HPDE6-E6E7 (cell line): ENCODE data around the gene MBD5.
A peak's percentile ranks its signal among the peaks of the same experiment; 100 is the strongest.

Source experiments
- DNase-seq: peaks from one replicate; pipeline ENCODE4 v3.0.0; 2011; ENCODE audit warnings: missing footprints; ENCODE audit errors: extremely low spot score

Gene MBD5

GRCh38 chr2:148218326-148219075 is 197.6 kb downstream of the MBD5 start:
- DNase-seq, result no peak

DNA sequence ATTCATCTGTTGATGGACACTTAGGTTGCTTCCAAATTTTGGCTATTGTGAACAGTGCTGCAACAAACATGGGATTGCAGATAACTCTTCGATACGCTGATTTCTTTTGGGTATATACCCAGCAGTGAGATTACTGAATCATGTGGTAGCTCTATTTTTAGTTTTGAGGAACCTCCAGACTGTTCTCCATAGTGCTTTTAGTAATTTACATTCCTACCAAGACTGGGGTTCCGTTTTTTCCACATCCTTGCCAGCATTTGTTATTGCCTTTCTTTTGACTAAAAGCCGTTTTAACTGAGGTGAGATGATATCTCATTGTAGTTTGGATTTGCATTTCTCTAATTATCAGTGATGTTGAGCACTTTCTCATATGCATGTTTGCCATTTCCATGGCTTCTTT is 200.3 kb downstream of the MBD5 start:
- DNase-seq, result no peak

- no peak for DNase-seq
These were observed 201.0 kb downstream of the MBD5 start for GRCh38 chr2:148221926-148222325.

DNA sequence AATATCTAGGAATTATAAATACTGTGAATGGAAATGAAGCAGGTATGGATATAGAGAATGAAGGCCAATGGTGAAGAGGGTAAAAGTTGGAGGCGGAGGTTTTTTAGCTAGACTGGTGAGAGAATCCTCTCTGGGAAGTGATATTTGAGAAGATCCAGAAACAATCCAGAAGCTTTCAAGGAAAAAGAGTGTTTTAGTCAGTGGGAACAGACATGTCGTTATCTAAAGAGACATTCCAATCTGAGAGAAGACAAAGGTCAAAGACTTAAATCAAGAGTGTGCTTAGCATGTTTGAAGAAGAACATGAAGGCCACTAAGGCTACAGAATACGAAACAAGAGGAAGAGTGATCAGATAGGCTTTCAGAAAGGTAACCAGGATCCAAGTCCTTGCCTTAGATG is 211.0 kb downstream of the MBD5 start:
- DNase-seq, result no peak

DNA sequence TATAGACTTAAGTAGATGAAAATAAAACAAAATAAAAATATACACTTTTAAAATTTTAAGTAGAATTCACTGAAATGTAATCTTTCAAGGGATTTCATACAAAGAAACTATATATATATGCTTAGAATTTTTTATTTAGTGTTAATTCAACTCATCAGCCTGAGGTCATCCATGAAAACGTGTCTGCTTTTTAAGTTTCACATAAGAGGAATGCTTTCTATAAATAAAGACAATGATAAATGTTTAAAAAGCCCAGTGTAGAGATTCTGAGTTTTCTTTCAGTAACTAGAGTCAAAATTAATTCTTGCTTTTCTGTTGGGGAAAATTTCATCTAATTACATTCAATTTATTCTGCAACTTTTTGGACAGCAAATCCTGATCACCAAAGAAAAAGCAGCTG is 213.3 kb downstream of the MBD5 start:
- no peak for DNase-seq

GRCh38 chr2:148237911-148238310 is 217.0 kb downstream of the MBD5 start:
- no peak for DNase-seq

GRCh38 chr2:148238561-148238960 is 217.7 kb downstream of the MBD5 start:
- DNase-seq, result no peak

DNA sequence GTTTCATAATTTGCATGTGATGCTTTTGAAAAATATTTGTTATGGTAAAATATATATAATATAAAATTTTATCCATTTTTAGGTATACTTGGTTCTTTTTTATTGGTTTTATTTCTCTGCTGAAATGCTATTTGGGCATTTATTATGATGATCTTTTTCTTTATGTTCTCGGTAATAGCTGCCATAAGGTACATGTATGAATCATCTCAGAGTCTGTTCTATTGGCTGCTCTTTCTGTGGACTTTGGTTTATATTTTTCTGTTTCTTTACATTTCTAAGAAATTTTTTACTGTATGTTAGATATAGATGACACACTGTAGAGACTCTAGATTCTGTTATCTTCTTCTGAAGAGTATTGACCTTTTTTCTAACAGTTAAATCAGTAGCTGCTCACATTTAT is 219.9 kb downstream of the MBD5 start:
- no peak for DNase-seq

GRCh38 chr2:148244593-148245292 is 223.9 kb downstream of the MBD5 start:
- no peak for DNase-seq

- no peak for DNase-seq
These were observed 231.1 kb downstream of the MBD5 start for GRCh38 chr2:148251993-148252392.

DNA sequence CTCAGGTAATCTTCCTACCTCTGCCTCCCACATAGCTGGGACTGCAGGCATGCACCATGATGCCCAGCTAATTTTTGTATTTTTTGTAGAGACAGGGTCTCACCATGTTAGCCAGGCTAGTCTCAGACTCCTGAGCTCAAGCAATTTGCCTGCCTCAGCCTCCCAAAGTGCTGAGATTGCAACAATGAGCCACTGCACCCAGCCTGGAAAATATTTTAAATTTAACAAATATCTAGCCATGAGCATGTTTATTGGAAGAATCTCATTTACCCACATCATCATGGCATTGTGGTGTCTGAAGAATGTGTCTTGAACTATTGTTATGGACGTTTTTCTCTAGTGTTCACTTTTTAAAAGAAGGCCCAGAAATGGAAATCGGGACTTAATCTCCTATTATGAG is 231.8 kb downstream of the MBD5 start:
- no peak for DNase-seq

DNA sequence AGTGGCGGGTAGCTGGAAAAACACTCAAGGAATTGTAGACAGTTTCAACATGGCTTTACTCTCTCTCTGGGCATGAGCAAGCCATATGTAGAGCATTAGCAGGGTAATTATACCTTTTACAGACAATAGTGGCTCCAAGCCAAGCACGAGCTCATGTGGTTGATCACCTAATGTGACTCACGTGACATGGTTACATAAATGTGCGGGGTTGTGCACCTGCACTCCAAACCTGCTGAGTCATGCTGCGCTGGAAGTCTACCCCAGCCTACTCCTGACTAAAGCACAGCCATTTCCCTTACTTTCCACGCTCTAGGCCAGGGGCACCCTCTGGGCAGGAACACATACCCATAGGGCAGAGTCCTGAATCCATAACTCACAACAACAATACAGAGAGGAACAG is 232.8 kb downstream of the MBD5 start:
- peak; percentile 4 for DNase-seq

DNA sequence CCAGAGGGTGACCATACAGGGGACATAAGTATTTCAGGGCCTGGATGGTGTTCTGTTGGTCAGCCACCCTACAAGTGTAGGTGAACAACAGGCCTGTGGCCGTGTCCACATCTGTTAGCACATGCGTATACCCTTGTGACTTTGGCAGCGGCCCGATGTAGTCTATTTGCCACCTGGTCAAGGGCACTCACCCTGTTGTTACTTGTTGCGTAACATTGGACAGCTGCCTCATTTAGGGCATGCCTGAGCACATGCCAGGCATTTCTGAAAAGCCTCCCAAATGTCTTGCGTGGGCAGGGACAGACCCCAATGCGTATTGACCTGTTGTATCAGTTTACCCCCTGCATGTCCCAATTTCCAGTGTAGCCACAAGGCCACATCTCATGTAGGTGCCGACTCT is 235.0 kb downstream of the MBD5 start:
- no peak for DNase-seq

GRCh38 chr2:148257276-148257675 is 236.4 kb downstream of the MBD5 start:
- no peak for DNase-seq

DNA sequence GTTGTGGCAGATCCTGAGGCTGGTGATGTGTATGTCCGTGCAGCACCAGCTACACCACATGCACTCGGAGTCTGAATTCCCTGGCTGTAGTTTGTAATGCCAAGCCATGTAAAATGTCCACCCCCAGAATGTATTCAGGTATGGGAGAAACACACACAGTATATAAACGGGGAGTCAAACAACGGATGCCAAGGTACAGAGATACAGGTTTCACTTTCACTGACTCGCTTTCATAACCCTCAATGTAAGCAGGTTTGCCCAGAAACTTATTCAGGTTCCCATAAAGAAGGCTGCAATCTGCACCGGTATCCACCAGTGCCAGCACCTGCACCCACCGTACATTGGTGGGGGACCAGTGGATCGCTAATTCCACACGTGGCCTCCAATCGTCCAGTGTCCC is 237.2 kb downstream of the MBD5 start:
- no peak for DNase-seq

- DNase-seq, result no peak
These were observed 238.8 kb downstream of the MBD5 start for GRCh38 chr2:148259674-148260073.

DNA sequence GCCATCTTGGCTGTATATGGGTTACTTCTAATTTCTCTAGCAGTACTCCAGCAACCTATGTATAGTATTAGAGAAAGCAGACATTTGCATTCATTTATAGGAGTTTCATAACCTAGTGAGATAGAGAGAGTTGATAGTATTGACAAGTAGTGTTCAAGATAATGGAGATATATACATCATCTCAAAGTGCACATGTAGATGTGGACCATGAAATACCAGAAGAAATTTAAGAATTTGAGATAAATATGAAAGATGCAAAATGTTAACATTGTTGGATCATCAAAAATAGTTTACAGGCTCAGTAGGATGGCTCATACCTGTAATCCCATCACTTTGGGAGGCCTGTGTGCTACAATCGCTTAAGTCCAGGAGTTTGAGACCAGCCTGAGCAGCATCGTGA is 243.0 kb downstream of the MBD5 start:
- DNase-seq, result no peak

DNA sequence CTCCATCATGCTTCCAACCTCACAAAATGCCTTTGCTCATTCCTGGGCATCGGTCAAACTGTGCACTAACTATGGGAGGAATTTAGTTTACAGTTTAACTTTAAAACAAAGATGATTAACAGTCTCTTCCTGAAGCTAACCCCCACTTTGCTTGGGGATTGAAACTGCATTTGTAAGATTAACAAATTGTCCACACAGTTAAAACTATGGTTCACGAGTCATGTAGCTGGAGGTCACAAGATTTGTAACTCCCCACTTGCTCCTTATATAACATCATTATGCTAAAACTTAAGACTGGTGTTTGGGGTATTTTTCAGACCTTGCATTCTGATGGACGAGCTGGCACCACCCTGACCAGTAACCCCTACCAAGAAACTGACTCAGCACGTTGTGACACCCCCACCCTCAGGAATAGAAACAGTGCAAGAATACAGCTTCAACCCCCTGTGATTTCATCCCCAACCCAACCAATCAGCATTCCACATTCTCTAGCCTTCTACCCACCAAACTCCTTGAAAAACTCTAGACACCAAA is 252.3 kb downstream of the MBD5 start:
- no peak for DNase-seq

- no peak for DNase-seq
These were observed 258.3 kb downstream of the MBD5 start for GRCh38 chr2:148279216-148279615.

DNA sequence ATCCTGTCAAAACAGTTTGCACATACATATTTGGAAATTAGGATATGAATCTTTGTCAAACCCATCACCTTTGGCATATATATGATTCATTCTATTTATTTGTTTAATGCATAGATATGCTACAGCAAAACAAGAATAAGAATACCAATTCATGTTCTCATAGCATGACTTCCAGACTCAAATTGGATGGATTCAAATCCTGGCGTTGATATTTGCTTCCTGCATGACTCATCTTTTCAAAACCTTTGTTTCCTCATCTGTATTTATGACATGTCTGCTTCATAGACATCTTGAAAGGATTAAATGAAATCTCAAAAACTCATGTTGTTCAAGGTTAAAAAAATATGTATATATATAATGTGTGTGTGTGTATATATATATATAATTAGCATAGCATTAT is 261.3 kb downstream of the MBD5 start:
- DNase-seq, result no peak

DNA sequence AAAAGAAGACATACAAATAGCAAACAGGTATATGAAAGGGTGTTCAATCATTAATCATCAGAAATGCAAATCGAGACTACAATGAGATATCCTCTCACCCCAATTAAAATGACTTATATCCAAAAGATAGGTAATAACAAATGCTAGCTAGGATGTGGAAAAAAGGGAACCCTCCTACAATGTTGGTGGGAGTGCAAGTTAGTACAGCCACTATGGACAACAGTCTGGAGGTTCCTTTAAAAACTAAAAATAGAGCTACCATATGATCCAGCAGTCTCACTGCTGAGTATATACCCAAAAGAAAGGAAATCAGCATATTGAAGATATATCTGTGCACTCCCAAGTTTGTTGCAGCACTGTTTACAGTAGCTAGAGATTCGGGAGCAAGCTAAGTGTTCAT is 271.5 kb downstream of the MBD5 start:
- DNase-seq, result no peak

DNA sequence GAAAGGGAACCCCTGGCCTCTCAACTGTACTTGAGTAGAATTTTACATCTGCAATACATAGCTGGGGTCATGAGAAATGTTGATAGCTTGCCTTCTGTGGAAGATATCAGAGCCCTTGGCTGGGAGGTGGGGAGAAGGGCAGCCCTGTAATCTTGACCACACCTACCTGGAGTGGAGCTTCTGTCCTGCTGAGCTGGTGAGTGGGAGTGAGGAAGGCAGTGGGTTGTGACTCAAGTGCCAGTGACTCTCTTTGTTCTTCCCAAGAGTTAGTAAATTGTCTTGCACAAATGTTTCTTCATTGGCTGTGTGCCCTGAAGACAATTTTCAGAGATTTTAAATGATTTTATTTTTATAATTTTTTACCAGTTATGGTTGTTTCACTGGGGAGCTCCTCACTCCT is 277.3 kb downstream of the MBD5 start:
- DNase-seq, result no peak

GRCh38 chr2:148299616-148300015 is 278.7 kb downstream of the MBD5 start:
- no peak for DNase-seq
